ENCODE measurements around the gene NPAS3.

GRCh38 chr14:33534104-33534503 is 595.4 kb downstream of the NPAS3 start:
- TF ChIP-seq CTCF (IDR thresholded peaks at IDR 0.05 in 2 of 3, conservative IDR thresholded peaks at IDR 0.05 in 1 of 3; ENCODE audit: borderline replicate concordance in 1 of 3, insufficient read depth in 1 of 3, low read depth in 2 of 3, low read length in 2 of 3) (no peak), EZH2phosphoT487 (IDR thresholded peaks at IDR 0.05; ENCODE audit: borderline replicate concordance) (no peak), ZBTB33 (IDR thresholded peaks at IDR 0.05; ENCODE audit: extremely low read depth, insufficient replicate concordance, low read length) (no peak), POLR2AphosphoS5 (IDR thresholded peaks at IDR 0.05; ENCODE audit: low read depth, low read length) (no peak), EZH2 (IDR thresholded peaks at IDR 0.05) (no peak), SP1 (IDR thresholded peaks at IDR 0.05; ENCODE audit: low read depth) (no peak), JUND (IDR thresholded peaks at IDR 0.05) (no peak), POLR2A (IDR thresholded peaks at IDR 0.05; ENCODE audit: borderline replicate concordance, extremely low read depth, insufficient read depth, insufficient read length) (no peak), REST (IDR thresholded peaks at IDR 0.05; ENCODE audit: low read depth) (no peak), SRF (IDR thresholded peaks at IDR 0.05; ENCODE audit: low read depth) (no peak), FOSL1 (IDR thresholded peaks at IDR 0.05; ENCODE audit: low read depth) (no peak)
